HG03139 (cell line): ENCODE data around the gene TNFRSF12A.

Experiments
- ATAC-seq: cut with Tn5 transposase; IDR thresholded peaks from one replicate; pipeline ENCODE4 v1.9.1; 2021; ENCODE audit not compliant: unreplicated experiment

Gene TNFRSF12A

GRCh38 chr16:3010510-3010909, 9.7 kb upstream of the TNFRSF12A start:
- ATAC-seq: no peak

GRCh38 chr16:3012246-3012645, 7.9 kb upstream of the TNFRSF12A start:
- ATAC-seq: no peak

- no peak for ATAC-seq
These were observed 7.2 kb upstream of the TNFRSF12A start, which contains the start of gene CLDN9 for GRCh38 chr16:3012828-3013420. TSS of gene CLDN9 (plus strand) at chr16:3012923. CDS start at chr16:3013363, 440 bp downstream.

DNA sequence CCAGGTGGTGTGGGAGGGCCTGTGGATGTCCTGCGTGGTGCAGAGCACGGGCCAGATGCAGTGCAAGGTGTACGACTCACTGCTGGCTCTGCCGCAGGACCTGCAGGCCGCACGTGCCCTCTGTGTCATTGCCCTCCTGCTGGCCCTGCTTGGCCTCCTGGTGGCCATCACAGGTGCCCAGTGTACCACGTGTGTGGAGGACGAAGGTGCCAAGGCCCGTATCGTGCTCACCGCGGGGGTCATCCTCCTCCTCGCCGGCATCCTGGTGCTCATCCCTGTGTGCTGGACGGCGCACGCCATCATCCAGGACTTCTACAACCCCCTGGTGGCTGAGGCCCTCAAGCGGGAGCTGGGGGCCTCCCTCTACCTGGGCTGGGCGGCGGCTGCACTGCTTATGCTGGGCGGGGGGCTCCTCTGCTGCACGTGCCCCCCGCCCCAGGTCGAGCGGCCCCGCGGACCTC, 6.6 kb upstream of the TNFRSF12A start:
- ATAC-seq: no peak

DNA sequence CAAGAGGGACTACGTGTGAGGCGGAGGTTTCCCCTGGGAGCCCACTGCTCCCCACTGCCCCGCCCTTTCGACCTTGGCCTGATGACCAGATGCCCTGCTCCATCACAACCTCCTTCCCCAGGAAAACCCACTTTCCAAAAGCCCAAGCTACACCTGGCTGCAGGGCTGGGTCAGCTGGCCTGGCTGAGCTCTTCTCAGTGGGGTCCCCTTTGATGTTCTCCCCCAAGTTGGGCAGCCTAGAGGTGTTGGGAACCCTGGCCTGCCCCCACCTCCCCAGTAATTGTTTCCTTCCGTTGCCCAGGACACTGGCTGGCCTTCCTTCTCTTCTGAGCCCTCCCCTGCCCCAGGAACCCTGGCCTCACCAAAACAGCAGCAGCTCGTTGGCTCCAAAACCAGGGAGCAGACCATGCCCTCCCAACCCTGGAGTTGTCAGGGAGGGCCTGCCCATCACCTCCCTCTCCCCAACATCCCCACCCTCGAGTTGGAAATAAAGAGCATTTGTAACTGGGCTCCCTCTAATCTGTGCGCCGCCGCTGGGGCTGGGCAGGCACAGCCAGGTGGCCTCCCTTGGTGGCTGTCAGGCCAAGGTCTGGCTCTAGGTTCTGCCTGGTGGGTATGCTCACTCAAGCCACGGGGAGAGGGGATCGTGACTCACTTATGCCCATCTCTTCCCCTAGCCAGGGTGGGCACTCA, 6.0 kb upstream of the TNFRSF12A start:
- ATAC-seq: no peak

GRCh38 chr16:3014971-3015370, 5.2 kb upstream of the TNFRSF12A start:
- ATAC-seq: no peak

- ATAC-seq: no peak
These were observed 4.2 kb upstream of the TNFRSF12A start for GRCh38 chr16:3015865-3016521.

DNA sequence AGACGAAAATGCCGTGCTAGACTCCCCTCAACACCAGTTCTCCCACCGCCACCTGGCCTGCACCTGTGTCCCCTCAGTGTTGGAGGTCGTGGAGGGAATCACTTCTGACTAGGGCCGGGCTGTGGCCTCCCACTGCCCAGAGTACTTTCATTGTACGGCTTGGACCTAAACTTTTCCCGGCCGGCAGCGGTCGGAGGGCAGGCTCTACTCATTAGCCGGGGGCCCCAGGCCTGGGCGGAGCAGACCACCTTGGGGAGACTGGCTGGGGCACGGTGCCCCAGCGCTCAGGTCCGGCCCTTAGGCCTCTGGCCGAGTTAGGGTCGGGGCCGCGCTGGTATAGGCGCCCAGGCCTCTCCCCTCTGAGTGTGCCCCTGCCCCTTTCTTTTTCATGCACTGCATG, 2.8 kb upstream of the TNFRSF12A start:
- ATAC-seq: no peak

- no peak for ATAC-seq
These were observed 2.2 kb upstream of the TNFRSF12A start, which contains the start of gene CLDN6 for GRCh38 chr16:3017794-3018506. TSS of gene CLDN6 (minus strand) at chr16:3018183. CDS start at chr16:3016021, 2,162 bp downstream.

- ATAC-seq: no peak
These were observed 448 bp upstream of the TNFRSF12A start for GRCh38 chr16:3019594-3020246.

DNA sequence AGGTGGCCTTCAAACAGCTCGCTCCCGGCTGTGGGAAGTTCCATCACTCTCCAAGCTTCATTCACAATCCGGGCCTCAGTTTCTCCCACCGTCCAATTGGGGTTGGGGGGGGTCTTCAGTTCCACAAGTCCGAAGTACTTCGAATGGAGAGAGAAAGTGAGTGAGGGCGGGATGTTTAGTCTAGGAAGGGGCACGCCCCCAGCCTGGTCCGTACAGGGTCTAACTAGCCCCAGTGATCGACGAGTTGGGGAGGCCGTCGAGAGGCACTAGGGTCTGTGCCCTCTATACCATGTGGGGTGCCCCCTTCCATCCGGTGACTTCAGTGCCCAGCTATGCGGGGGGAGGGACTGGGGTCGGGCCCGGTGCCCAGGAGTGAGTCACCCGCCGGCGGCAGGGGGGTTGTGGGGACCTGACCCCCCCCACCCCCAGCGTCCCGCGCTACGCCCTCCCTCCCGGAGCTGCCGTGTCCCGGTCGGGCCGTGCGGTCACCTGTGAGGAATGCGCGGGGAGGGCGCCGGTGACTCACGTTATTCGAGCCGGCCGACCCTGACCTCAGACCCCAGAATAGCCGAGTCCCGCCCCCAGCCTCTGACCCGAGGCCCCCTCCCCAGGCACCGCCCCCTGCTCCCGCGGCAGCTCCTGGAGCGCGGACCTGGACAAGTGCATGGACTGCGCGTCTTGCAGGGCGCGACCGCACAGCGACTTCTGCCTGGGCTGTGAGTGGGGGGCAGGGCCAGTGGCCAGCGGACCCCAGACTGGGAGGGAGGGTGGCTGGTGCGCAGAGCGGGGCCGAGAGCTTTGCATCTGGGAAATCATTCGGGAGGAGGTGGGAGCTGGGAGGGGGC, 658 bp downstream of the TNFRSF12A start:
- ATAC-seq: no peak

DNA sequence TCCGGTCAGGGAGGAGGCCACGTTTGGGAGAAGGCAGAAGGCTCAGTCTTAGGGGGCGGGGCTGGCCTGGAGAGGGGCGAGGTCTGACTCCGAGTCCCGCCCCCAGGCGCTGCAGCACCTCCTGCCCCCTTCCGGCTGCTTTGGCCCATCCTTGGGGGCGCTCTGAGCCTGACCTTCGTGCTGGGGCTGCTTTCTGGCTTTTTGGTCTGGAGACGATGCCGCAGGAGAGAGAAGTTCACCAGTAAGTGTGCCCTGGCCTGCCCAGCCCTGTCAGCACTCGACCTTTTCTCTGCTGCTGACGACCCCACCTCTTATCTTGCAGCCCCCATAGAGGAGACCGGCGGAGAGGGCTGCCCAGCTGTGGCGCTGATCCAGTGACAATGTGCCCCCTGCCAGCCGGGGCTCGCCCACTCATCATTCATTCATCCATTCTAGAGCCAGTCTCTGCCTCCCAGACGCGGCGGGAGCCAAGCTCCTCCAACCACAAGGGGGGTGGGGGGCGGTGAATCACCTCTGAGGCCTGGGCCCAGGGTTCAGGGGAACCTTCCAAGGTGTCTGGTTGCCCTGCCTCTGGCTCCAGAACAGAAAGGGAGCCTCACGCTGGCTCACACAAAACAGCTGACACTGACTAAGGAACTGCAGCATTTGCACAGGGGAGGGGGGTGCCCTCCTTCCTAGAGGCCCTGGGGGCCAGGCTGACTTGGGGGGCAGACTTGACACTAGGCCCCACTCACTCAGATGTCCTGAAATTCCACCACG, 1.5 kb downstream of the TNFRSF12A start:
- ATAC-seq: no peak

GRCh38 chr16:3022208-3022683, 2.1 kb downstream of the TNFRSF12A start:
- no peak for ATAC-seq

DNA sequence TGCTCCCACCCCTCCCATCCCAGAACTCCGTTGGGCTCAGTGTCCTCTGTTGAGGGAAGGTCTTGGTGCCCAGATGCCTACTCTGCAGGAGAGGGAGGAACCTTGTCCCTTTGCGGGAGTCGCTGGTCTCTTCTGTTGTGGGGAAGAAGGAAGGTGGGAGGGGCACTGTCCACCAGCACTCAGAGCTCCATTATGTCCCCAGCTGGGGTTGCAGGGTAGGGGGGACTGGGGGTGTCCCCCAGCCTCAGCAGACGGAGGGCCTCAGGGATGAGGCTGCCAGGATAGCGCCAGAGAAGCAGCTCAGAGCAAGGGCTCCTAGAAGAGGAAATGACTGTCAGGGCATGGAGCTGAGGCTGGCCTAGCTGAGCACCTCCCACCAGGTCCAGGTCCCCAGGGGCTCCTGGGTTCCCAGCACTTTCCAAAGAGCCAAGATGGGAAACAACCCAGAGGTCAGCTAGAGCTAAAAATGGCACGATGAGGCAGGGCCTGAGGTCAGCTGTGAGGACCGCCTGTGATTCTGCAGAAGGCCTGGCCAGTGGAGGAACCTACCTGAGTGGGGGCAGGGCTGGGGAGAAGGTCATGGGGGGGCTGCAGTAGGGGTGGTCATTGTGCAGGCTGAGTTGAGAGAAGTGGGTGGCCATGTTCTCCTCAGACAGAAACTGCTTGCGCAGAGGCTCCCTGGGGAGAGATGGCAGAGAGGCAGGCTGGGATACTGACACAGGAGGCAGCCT, 2.7 kb downstream of the TNFRSF12A start:
- ATAC-seq: no peak

DNA sequence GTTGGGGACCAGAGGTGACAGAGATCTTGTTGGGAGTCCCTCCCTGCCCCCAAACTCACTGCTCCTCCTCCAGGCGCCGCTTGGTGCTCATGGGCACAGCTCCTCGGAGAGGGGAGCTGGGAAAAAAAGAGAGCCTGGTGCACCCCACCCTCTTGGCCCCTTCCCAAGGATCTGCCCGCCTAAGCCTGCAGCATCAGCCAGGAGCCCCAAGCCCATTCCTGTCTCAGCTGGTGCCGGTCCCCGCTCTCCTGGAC, 3.2 kb downstream of the TNFRSF12A start:
- ATAC-seq: no peak

GRCh38 chr16:3023669-3024478, 3.7 kb downstream of the TNFRSF12A start, which contains the start of the genes HCFC1R1 and THOC6:
TSS of gene HCFC1R1 (minus strand) at chr16:3023942. CDS start at chr16:3023941, 1 bp downstream.
TSS of gene THOC6 (plus strand) at chr16:3024035. CDS start at chr16:3024327, 292 bp downstream.
- ATAC-seq: peak; percentile 64
